ENCODE measurements around the gene WNT3A.

Gene WNT3A

DNA sequence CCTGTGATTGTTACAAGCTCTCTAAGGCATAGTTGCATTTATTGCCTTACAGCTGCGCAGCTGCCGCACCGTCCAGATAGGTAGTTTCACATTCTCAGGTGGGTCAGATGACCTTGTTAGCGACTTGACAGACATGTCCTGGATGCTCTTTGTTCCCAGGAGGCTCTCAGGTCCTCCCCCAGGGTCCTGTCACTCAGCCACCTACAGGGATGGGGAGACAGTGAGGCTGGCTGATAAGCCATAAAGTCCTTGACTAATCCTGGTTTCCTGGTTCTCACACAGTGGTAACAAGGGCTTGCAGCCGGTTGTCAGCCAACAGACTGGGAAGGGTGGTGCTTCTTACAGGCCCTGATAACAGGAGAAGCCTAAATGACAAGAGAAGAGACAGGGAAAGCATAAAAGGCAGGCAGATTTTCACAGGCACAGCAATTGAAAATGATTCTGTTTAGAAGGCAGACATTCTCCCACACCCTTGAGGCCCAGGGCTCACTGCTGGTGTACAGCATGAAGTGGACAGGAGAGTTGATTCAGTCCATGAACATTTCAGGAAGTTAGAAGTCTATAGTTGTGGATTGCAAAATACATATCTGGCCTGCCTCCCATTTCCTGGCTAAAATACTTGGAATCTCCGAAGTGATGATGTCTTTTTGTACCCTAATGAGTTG lies 78.6 kb downstream of the WNT3A start:
- no peak for DNase-seq (ENCODE audit: low read depth, low spot score)
- Histone ChIP-seq H3K4me3 (peak overlapping the region; percentile 93; the same call in 1 of the 2 replicates), H3K27ac (no peak overlapping the region)

DNA sequence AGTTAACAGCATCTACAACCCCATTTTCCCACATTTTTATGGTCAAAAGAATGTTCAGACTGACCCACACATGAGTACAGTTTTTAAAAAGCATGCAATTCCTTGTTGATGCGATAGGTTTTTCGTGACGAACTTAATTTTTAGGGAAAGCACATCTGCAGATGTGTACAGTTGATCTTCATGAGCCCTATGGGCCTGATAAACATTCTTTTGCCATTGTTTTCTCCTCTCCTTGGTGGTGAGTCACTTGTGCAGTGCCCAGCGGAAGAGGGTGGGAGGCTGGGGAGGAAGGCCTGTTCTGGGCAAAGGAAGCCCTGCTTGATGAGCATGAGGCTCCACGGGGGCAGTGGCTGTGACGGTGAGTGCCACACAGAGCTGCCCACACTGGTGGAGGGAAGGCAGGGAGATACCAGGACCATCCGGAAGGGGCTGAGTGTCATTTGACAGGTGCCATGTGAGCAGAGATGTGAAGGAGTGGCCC lies 81.0 kb downstream of the WNT3A start:
- H3K9ac ChIP-seq (ENCODE audit: insufficient read length), result no peak overlapping the region
- no peak overlapping the region for H3K27ac ChIP-seq
- peaks cover 79% of the 10 kb centered on the region for H3K36me3 ChIP-seq (ENCODE audit: insufficient read depth, low read length)
- H3K4me3 ChIP-seq, result no peak overlapping the region
- no peaks in the 10 kb centered on the region for H3K9me3 ChIP-seq (ENCODE audit: low read depth, low read length)
- no peak for TF ChIP-seq POLR2AphosphoS5 (IDR thresholded peaks at IDR 0.05; ENCODE audit: borderline replicate concordance, low read depth, low read length)
- TF ChIP-seq EZH2 (IDR thresholded peaks at IDR 0.05), result no peak
- TF ChIP-seq FOXP2 (optimal IDR thresholded peaks at IDR 0.05; ENCODE audit: control extremely low read depth, extremely low read length, insufficient read depth), result no peak
- DNase-seq (ENCODE audit: low read depth, low spot score), result no peak

More for the DNA sequence above, 78.6 kb downstream of the WNT3A start:
- peaks cover 55% of the 10 kb centered on the region for H3K36me3 ChIP-seq (ENCODE audit: insufficient read depth, low read length)
- TF ChIP-seq EZH2 (IDR thresholded peaks at IDR 0.05), result no peak
- no peak for TF ChIP-seq POLR2AphosphoS5 (IDR thresholded peaks at IDR 0.05; ENCODE audit: borderline replicate concordance, low read depth, low read length)
- no peak for TF ChIP-seq FOXP2 (optimal IDR thresholded peaks at IDR 0.05; ENCODE audit: control extremely low read depth, extremely low read length, insufficient read depth)
- H3K9me3 ChIP-seq (ENCODE audit: low read depth, low read length), result no peaks in the 10 kb centered on the region
- peak overlapping the region; percentile 99 for H3K9ac ChIP-seq (ENCODE audit: insufficient read length)

DNA sequence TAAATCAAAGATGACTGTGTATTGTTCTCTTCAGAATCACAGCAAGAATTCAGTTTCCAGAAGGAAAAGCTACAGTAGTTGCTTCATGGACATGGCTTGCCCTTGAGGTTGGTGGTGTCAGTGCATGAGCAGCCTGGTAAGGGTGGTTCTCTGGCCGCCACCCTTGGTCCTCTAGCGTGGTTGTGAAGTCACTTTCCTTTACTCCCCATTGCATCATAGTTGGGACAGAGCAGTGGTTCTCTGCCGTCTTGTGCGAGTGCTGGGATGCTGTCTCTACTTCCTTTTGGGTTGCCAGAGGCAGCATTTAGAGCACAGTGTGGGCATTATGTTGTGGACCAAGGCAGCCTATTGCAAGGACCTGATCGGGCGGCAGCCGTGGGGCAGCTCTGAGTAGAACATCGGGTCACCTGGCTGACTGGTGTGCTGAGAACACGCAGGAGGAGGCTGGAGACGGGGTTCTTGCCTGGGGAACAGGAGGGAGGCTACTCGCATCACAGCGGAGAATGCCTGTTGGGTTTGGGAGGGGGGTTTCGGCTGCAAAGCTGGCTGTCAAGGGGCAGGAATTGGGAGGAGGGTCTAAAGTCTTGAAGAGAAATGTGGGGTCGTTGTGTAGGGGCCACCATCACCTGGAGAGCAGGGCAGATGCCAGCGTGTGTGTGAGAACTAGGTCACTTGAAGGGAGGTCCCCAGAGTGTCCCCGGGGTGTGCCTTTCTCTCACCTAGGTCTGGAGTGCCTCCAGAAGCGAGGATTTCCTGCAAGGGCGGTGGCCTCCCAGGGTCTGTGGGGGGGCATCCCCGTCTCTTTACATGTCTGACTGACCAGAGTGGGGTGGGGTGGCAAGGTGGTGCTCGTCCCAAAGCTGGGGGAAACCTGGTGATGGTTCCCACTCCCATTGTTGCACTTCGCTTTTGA lies 82.0 kb downstream of the WNT3A start:
- peaks cover 85% of the 10 kb centered on the region for H3K36me3 ChIP-seq (ENCODE audit: insufficient read depth, low read length)
- TF ChIP-seq FOXP2 (optimal IDR thresholded peaks at IDR 0.05; ENCODE audit: control extremely low read depth, extremely low read length, insufficient read depth), result no peak
- TF ChIP-seq POLR2AphosphoS5 (IDR thresholded peaks at IDR 0.05; ENCODE audit: borderline replicate concordance, low read depth, low read length), result no peak
- no peak for TF ChIP-seq EZH2 (IDR thresholded peaks at IDR 0.05)
- DNase-seq (ENCODE audit: low read depth, low spot score), result no peak
- no peak overlapping the region for H3K9ac ChIP-seq (ENCODE audit: insufficient read length)
- no peaks in the 10 kb centered on the region for H3K9me3 ChIP-seq (ENCODE audit: low read depth, low read length)
- H3K27ac ChIP-seq, result no peak overlapping the region
- H3K4me3 ChIP-seq, result no peak overlapping the region

DNA sequence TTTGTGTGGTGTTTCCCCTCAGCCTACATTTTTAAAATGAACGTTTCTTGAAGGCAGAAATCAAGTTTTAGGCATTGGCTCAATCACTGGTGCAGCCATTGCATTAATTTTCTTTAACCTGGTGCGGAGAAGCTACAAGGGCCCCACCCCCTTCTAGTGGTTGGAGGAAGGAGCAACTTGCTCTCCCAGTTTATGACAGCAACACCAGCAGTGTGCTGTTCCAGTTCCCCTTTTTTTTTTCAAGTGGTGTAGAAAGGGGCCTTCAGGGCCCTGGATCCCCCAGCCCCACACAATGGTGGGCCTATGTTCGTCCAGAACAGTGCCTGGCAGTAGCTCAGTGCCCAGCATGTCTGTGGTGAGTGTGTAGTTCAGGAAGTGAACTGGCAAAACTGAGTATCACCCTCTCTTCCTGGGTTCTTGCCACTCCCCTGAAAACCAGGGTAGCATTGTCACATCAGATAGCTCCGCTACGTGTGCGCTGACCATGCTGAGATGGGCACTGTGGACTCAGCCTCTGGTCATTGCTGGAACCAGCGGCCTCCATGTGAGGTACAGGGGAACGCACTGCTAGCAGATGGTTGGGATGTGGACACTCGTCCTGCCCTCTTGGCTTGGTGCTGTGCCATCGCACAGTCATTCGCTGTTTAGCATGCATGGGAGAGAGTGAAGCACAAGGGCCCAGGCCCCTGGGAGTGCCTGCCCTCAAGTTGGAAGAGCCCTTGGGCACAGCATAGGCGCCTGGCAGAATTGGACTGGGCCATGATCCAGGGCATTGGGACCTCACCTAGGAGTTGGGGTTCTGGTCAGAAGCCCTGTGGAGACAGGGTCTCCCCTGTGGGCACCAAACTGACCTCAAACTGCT lies 83.0 kb downstream of the WNT3A start:
- Histone ChIP-seq H3K9me3 (ENCODE audit: low read depth, low read length) (no peaks in the 10 kb centered on the region), H3K36me3 (ENCODE audit: insufficient read depth, low read length) (peaks cover 89% of the 10 kb centered on the region), H3K27ac (no peak overlapping the region), H3K4me3 (no peak overlapping the region), H3K9ac (ENCODE audit: insufficient read length) (no peak overlapping the region)
- DNase-seq (ENCODE audit: low read depth, low spot score), result no peak
- TF ChIP-seq FOXP2 (optimal IDR thresholded peaks at IDR 0.05; ENCODE audit: control extremely low read depth, extremely low read length, insufficient read depth) (no peak), EZH2 (IDR thresholded peaks at IDR 0.05) (no peak), POLR2AphosphoS5 (IDR thresholded peaks at IDR 0.05; ENCODE audit: borderline replicate concordance, low read depth, low read length) (no peak)

DNA sequence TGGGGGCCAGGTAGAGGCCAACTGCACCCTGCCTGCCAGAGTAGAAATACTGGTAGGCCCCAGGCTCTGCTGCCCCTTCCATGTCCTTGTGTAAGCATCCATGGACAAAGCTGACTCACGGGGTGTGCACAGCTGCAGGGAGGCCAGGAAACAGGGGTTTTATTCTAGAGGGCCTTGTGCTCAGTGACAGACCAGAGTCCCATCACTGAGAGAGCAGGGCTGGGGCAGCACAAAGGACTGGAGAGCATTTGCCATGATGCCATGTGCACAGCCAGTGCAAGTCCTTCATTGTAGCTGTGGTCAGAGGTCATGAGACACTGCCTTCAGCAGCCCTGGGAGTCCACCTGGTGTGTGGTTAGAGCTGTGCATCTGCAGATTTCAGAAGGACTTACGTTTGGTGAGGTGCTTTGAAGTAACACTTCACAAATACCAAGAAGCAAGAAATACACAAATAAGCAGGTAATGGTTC lies 83.8 kb downstream of the WNT3A start:
- no peak for DNase-seq (ENCODE audit: low read depth, low spot score)
- Histone ChIP-seq H3K9me3 (ENCODE audit: low read depth, low read length) (no peaks in the 10 kb centered on the region), H3K27ac (no peak overlapping the region), H3K36me3 (ENCODE audit: insufficient read depth, low read length) (peaks cover 89% of the 10 kb centered on the region), H3K4me3 (no peak overlapping the region), H3K9ac (ENCODE audit: insufficient read length) (no peak overlapping the region)
- TF ChIP-seq POLR2AphosphoS5 (IDR thresholded peaks at IDR 0.05; ENCODE audit: borderline replicate concordance, low read depth, low read length) (no peak), EZH2 (IDR thresholded peaks at IDR 0.05) (no peak), FOXP2 (optimal IDR thresholded peaks at IDR 0.05; ENCODE audit: control extremely low read depth, extremely low read length, insufficient read depth) (no peak)

DNA sequence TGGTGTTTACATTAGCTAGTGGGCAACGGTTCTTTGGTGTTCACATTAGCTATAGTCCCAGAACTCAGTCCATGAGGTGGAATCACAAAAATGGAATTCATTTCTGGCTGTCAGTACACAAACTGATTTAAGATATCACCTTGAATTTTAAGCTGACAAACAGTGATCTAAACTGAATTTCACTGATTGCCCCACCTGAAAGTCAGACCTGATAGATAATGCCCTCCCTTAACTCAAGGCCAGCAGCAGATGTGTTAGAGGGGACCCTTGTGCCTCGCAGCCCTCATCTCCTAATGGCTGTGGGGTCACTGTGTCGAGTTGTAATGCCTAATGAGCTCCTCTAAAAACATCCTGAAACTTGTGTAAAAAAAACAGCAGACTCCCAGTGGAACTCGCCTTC lies 84.3 kb downstream of the WNT3A start:
- H3K9me3 ChIP-seq (ENCODE audit: low read depth, low read length), result no peaks in the 10 kb centered on the region
- TF ChIP-seq FOXP2 (optimal IDR thresholded peaks at IDR 0.05; ENCODE audit: control extremely low read depth, extremely low read length, insufficient read depth), result no peak
- TF ChIP-seq POLR2AphosphoS5 (IDR thresholded peaks at IDR 0.05; ENCODE audit: borderline replicate concordance, low read depth, low read length), result no peak
- TF ChIP-seq EZH2 (IDR thresholded peaks at IDR 0.05), result no peak
- DNase-seq (ENCODE audit: low read depth, low spot score), result no peak
- no peak overlapping the region for H3K27ac ChIP-seq
- peaks cover 87% of the 10 kb centered on the region for H3K36me3 ChIP-seq (ENCODE audit: insufficient read depth, low read length)
- H3K4me3 ChIP-seq, result no peak overlapping the region
- no peak overlapping the region for H3K9ac ChIP-seq (ENCODE audit: insufficient read length)

DNA sequence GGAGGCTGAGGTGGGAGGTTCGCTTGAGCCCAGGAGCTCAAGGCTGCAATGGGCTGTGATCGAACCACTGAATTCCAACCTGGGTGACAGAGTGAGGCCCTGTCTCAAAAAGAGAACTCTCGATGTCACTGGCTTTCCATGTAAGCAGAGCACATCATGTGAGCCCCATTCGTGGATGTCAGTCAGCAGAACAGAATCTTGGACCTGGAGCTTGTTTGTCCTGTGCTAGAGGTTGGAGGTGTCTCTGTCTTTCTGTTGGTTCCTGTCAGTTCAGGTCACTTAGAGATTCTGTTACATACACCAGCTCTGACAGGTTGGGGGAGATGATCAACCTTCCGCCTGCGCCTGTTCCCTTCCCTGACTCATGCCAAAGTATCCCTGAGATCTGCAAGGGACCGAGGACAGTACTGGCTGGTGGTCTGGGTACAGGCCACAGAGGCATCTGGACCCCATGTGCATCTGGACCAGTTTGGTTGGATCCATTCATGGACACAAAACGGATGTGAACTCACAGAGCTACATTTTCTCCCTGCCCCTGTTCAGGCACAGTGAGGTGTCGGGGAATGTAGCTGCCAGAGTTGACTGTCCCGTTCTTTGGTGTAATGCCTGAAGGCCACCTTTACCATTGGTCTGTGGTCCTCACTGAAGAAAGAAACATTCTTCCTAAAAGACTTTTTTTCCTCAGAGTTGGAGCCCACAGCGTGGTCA lies 85.7 kb downstream of the WNT3A start:
- no peak for DNase-seq (ENCODE audit: low read depth, low spot score)
- Histone ChIP-seq H3K4me3 (no peak overlapping the region), H3K9me3 (ENCODE audit: low read depth, low read length) (no peaks in the 10 kb centered on the region), H3K36me3 (ENCODE audit: insufficient read depth, low read length) (peaks cover 83% of the 10 kb centered on the region), H3K27ac (no peak overlapping the region), H3K9ac (ENCODE audit: insufficient read length) (no peak overlapping the region)
- TF ChIP-seq EZH2 (IDR thresholded peaks at IDR 0.05) (no peak), POLR2AphosphoS5 (IDR thresholded peaks at IDR 0.05; ENCODE audit: borderline replicate concordance, low read depth, low read length) (no peak), FOXP2 (optimal IDR thresholded peaks at IDR 0.05; ENCODE audit: control extremely low read depth, extremely low read length, insufficient read depth) (no peak)
